Neural progenitor cell (in vitro differentiated cells): ENCODE results near the gene ZFR2.

Source experiments
- EZH2 ChIP-seq: fragments of 200-600 bp; sonication (generic); IDR thresholded peaks from 2 replicates; pipeline ENCODE4 v1.6.1; 2017; ENCODE audit warnings: antibody characterized with exemption, mild to moderate bottlenecking, moderate library complexity
- TF ChIP-seq, protein P1 (sequence below): fragments of 200-600 bp; sonication (generic); IDR thresholded peaks from 2 replicates; pipeline ENCODE4 v1.5.1; 2017; ENCODE audit warnings: antibody characterized with exemption, mild to moderate bottlenecking

DNA sequence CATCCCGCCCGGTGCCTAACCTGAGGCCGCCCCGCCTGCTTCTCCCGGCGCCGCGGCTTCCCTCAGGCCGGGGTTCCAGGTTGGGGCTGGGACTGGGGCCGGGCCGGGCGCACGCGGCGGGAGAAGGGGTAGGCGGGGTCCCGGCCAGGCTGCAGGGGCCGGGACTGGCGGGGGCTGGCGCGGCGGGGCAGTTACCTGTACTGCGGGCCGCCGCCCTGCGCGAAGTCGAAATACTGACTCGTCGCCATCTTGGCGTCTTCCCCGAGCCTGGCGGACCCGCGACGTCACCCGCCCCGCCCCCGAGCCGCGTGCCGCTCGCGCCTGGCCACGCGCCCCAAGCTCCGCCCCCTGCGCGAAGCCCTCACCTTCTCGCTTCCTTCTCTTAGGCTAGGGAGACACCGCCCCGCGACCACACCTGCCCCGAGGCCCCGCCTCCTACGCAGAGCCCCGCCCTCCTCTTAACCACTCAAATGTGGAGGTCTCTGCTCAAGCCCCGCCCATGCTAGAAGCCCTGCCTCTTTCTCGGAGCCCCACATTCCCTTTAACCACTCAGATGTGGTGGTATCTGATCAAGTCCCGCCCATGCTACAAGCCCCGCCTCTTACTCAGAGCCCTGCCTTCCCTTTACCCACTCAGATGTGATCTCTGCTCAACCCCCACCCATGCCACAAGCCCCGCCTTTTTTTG is at the start of gene ZFR2:
- TF ChIP-seq EZH2, result no peak
- TF ChIP-seq, protein P1, sequence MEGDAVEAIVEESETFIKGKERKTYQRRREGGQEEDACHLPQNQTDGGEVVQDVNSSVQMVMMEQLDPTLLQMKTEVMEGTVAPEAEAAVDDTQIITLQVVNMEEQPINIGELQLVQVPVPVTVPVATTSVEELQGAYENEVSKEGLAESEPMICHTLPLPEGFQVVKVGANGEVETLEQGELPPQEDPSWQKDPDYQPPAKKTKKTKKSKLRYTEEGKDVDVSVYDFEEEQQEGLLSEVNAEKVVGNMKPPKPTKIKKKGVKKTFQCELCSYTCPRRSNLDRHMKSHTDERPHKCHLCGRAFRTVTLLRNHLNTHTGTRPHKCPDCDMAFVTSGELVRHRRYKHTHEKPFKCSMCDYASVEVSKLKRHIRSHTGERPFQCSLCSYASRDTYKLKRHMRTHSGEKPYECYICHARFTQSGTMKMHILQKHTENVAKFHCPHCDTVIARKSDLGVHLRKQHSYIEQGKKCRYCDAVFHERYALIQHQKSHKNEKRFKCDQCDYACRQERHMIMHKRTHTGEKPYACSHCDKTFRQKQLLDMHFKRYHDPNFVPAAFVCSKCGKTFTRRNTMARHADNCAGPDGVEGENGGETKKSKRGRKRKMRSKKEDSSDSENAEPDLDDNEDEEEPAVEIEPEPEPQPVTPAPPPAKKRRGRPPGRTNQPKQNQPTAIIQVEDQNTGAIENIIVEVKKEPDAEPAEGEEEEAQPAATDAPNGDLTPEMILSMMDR, result no peak
